ENCODE data around the gene JAK1.

Gene JAK1

GRCh38 chr1:64984737-64985136, 18.4 kb upstream of the JAK1 start:
- no peak for TF ChIP-seq CTCF (IDR thresholded peaks at IDR 0.05; ENCODE audit: low read depth, low read length)
- H3K4me3 ChIP-seq (ENCODE audit: low read depth, low read length) = no peak overlapping the region

- TF ChIP-seq CTCF (IDR thresholded peaks at IDR 0.05; ENCODE audit: low read depth, low read length) = no peak
- H3K4me3 ChIP-seq (ENCODE audit: low read depth, low read length) = no peak overlapping the region
Observed at GRCh38 chr1:64984106-64984505, 17.8 kb upstream of the JAK1 start.

GRCh38 chr1:64983110-64983509, 16.8 kb upstream of the JAK1 start:
- TF ChIP-seq CTCF (IDR thresholded peaks at IDR 0.05; ENCODE audit: low read depth, low read length) = no peak
- H3K4me3 ChIP-seq (ENCODE audit: low read depth, low read length) = no peak overlapping the region

- no peak overlapping the region for H3K4me3 ChIP-seq (ENCODE audit: low read depth, low read length)
- TF ChIP-seq CTCF (IDR thresholded peaks at IDR 0.05; ENCODE audit: low read depth, low read length) = no peak
Observed at GRCh38 chr1:64981601-64982533, 15.5 kb upstream of the JAK1 start.

GRCh38 chr1:64980745-64981600, 14.6 kb upstream of the JAK1 start:
- no peak for TF ChIP-seq CTCF (IDR thresholded peaks at IDR 0.05; ENCODE audit: low read depth, low read length)
- H3K4me3 ChIP-seq (ENCODE audit: low read depth, low read length) = no peak overlapping the region

- H3K4me3 ChIP-seq (ENCODE audit: low read depth, low read length) = no peak overlapping the region
- TF ChIP-seq CTCF (IDR thresholded peaks at IDR 0.05; ENCODE audit: low read depth, low read length) = no peak
Observed at GRCh38 chr1:64979358-64979757, 13.0 kb upstream of the JAK1 start.

- no peak for TF ChIP-seq CTCF (IDR thresholded peaks at IDR 0.05; ENCODE audit: low read depth, low read length)
- no peak overlapping the region for H3K4me3 ChIP-seq (ENCODE audit: low read depth, low read length)
Observed at GRCh38 chr1:64976361-64976760, 10.0 kb upstream of the JAK1 start.
